K562 (cell line): Measurements from ENCODE around the gene KRTAP17-1. TPM values are rescaled to one million over a fixed set of nuclear protein-coding genes. Genes with fewer than 3 reads are reported as not detected.

Source experiments
- JUN ChIP-seq, 2 experiments: sonication (generic) in 1 of 2; formaldehyde crosslinking in 1 of 2; IDR thresholded peaks; 2 replicates each; pipeline versions ENCODE4 v1.6.1 to v1.8.0; 2012 to 2022; ENCODE audit warnings: borderline replicate concordance in 2 of 2, mild to moderate bottlenecking in 2 of 2, improper control_type of control experiment in 1 of 2, low read depth in 1 of 2, low read length in 1 of 2, missing genetic modification reagents in 1 of 2
- MEF2A ChIP-seq: IDR thresholded peaks from 2 replicates; pipeline ENCODE4 v1.6.1; 2011; ENCODE audit warnings: low read depth, mild to moderate bottlenecking, low read length, moderate library complexity; ENCODE audit not compliant: control insufficient read depth
- NELFE ChIP-seq: IDR thresholded peaks from 2 replicates; pipeline ENCODE4 v1.6.1; 2011; ENCODE audit warnings: mild to moderate bottlenecking; ENCODE audit not compliant: insufficient read depth, insufficient read length
- PML ChIP-seq: IDR thresholded peaks from 2 replicates; pipeline ENCODE4 v1.6.1; 2012; ENCODE audit warnings: low read length, inconsistent platforms
- SNRNP70 ChIP-seq: fragments of 200-400 bp; formaldehyde crosslinking; optimal IDR thresholded peaks from 2 replicates; pipeline ENCODE3; 2017; ENCODE audit warnings: low read depth, low read length
- TFE3 ChIP-seq: fragments of 450-650 bp; formaldehyde crosslinking; IDR thresholded peaks from 2 replicates; pipeline ENCODE4 v1.4.0; 2020; ENCODE audit warnings: mild to moderate bottlenecking, mixed read lengths
- ZFP1 ChIP-seq: fragments of 450-650 bp; formaldehyde crosslinking; IDR thresholded peaks from 2 replicates; pipeline ENCODE4 v1.4.0; 2020; ENCODE audit warnings: mild to moderate bottlenecking, mixed read lengths
- polyA plus RNA-seq, 8 experiments: library from polyadenylated mRNA; depleted of rRNA in 4 of 8; stranded (reverse) in 5 of 8; unstranded in 3 of 8; fragments of >200 nt; fragmentation: Nextera tagmentation in 2 of 8; fragmentation: Illumina TruSeq in 1 of 8; extraction: Ambion mirVana in 2 of 8; extraction: Trizol in 1 of 8; gene quantifications; 2 replicates each; pipeline versions ENCODE4 v1.2.1 to v1.2.3, GENCODE V29; 2011 to 2014; ENCODE audit warnings: inconsistent platforms in 1 of 8, missing spikeins in 1 of 8
- total RNA-seq, 7 experiments: library from RNA; depleted of rRNA in 6 of 7; stranded (reverse); fragments of >200 nt in 6 of 7; fragmentation: Illumina TruSeq in 2 of 7; extraction: Trizol in 2 of 7; gene quantifications; 2 replicates each; pipeline versions ENCODE4 v1.2.1 to v1.2.3, GENCODE V29; 2011 to 2021; ENCODE audit warnings: low replicate concordance in 1 of 7
- TF ChIP-seq, protein P1 (sequence below): fragments of 250-450 bp; sonication (Bioruptor Pico); IDR thresholded peaks from 2 replicates; pipeline ENCODE4 v1.8.0; 2021; ENCODE audit warnings: mild to moderate bottlenecking, moderate library complexity
- TF ChIP-seq, protein P2 (sequence below): sonication (generic); formaldehyde crosslinking; IDR thresholded peaks from 2 replicates; pipeline ENCODE4 v1.8.0; 2022; ENCODE audit warnings: missing genetic modification reagents, mild to moderate bottlenecking, borderline replicate concordance

KRTAP17-1 gene
- total and polyA plus RNA-seq, 9 of the 15 experiments (the other 6 are each of a cell fraction or from before 2014, with no cell fraction given) = not detected

DNA sequence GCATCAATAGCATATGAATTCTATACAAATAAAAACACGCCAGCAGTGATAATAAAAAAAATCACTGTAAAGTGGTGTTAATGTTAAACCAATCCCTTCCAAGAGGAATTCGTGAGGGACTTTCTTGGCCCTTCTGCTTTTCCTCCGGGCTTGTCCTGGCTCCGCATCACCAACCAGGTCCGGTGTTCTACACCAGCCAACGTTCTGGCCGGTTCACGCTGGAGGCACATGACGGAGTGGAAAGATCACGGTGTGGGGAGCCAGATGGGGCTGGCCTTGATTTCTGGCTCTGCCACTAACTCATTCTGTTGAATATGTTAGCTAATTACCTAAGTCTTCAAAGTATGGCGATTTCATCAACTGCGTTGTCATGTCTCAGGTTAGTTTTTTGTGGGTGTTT, 11.4 kb downstream of the KRTAP17-1 start (continued):
- TF ChIP-seq TFE3 (CRISPR knock-in tag) = no peak
- TF ChIP-seq, protein P1, sequence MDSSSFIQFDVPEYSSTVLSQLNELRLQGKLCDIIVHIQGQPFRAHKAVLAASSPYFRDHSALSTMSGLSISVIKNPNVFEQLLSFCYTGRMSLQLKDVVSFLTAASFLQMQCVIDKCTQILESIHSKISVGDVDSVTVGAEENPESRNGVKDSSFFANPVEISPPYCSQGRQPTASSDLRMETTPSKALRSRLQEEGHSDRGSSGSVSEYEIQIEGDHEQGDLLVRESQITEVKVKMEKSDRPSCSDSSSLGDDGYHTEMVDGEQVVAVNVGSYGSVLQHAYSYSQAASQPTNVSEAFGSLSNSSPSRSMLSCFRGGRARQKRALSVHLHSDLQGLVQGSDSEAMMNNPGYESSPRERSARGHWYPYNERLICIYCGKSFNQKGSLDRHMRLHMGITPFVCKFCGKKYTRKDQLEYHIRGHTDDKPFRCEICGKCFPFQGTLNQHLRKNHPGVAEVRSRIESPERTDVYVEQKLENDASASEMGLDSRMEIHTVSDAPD = no peak
- no peak for TF ChIP-seq PML
- no peak for TF ChIP-seq SNRNP70
- TF ChIP-seq ZFP1 (CRISPR knock-in tag) = no peak
- TF ChIP-seq NELFE = no peak
- no peak for TF ChIP-seq MEF2A
- TF ChIP-seq JUN (IDR thresholded peaks at IDR 0.05; ENCODE audit: borderline replicate concordance, low read depth, low read length) = no peak
- no peak for TF ChIP-seq JUN (CRISPR knock-in tag; IDR thresholded peaks at IDR 0.05; ENCODE audit: borderline replicate concordance)
- TF ChIP-seq, protein P2, sequence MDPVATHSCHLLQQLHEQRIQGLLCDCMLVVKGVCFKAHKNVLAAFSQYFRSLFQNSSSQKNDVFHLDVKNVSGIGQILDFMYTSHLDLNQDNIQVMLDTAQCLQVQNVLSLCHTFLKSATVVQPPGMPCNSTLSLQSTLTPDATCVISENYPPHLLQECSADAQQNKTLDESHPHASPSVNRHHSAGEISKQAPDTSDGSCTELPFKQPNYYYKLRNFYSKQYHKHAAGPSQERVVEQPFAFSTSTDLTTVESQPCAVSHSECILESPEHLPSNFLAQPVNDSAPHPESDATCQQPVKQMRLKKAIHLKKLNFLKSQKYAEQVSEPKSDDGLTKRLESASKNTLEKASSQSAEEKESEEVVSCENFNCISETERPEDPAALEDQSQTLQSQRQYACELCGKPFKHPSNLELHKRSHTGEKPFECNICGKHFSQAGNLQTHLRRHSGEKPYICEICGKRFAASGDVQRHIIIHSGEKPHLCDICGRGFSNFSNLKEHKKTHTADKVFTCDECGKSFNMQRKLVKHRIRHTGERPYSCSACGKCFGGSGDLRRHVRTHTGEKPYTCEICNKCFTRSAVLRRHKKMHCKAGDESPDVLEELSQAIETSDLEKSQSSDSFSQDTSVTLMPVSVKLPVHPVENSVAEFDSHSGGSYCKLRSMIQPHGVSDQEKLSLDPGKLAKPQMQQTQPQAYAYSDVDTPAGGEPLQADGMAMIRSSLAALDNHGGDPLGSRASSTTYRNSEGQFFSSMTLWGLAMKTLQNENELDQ = no peak
